Loucy (cell line): Measurements from ENCODE around the gene SPATA3.

ENCODE experiments used
- EZH2phosphoT487 ChIP-seq: fragments of 200-600 bp; IDR thresholded peaks from 2 replicates; pipeline ENCODE4 v1.6.1; 2018; ENCODE audit warnings: antibody characterized with exemption, mild to moderate bottlenecking, moderate library complexity, borderline replicate concordance
- TF ChIP-seq, protein P1 (sequence below): fragments of 200-600 bp; sonication (generic); conservative IDR thresholded peaks from 2 replicates; pipeline ENCODE4 v1.5.1; 2014; ENCODE audit warnings: mild to moderate bottlenecking, antibody characterized with exemption, low read length

DNA sequence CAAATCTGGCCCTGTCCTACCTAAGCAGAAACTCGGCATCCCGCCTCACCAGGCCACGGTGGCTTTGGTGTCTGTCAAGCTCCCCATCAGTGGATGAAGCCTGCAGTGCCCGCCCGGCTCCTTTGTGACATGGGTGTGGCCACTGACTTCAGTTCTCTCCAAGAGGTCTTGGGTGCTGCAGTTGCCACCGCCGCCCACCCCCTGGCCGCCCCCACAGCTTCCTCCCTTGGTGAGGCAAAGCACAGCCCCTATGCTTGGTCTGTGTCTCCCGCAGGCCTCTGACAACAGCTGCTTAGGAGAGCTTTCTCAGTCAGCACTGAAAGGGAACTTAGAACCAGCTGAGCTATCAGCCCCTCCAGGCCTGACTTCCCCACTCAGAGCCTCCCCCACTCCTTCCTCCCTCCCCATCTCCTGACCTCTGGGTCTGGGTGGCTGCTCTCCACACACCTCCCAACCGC lies 48.0 kb upstream of the SPATA3 start:
- TF ChIP-seq, protein P1, sequence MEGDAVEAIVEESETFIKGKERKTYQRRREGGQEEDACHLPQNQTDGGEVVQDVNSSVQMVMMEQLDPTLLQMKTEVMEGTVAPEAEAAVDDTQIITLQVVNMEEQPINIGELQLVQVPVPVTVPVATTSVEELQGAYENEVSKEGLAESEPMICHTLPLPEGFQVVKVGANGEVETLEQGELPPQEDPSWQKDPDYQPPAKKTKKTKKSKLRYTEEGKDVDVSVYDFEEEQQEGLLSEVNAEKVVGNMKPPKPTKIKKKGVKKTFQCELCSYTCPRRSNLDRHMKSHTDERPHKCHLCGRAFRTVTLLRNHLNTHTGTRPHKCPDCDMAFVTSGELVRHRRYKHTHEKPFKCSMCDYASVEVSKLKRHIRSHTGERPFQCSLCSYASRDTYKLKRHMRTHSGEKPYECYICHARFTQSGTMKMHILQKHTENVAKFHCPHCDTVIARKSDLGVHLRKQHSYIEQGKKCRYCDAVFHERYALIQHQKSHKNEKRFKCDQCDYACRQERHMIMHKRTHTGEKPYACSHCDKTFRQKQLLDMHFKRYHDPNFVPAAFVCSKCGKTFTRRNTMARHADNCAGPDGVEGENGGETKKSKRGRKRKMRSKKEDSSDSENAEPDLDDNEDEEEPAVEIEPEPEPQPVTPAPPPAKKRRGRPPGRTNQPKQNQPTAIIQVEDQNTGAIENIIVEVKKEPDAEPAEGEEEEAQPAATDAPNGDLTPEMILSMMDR = no peak
- TF ChIP-seq EZH2phosphoT487 = no peak
